Dermis blood vessel endothelial cell (primary cell): ENCODE data around the gene ACY1. TPM values are rescaled to one million over a fixed set of nuclear protein-coding genes. Genes with fewer than 3 reads are reported as not detected.
A peak's percentile ranks its signal among the peaks of the same experiment; 100 is the strongest.

Experiments
- DNase-seq: peaks from one replicate; pipeline ENCODE4 v3.0.0; 2010
- total RNA-seq: library from RNA; depleted of rRNA; stranded (reverse); fragments of >200 nt; gene quantifications from 2 replicates; pipeline ENCODE4 v1.2.3, GENCODE V29; 2014

Gene ACY1
- 20.6 and 22.6 TPM in 2 replicates for total RNA-seq

GRCh38 chr3:51982838-51983577 lies at the start of gene ACY1:
TSS of gene ACY1 (plus strand) at chr3:51983535. CDS start at chr3:51984065, 530 bp downstream.
- peak; percentile 87 for DNase-seq

- DNase-seq: no peak
Measured at GRCh38 chr3:51934139-51934850, 49.0 kb upstream of the ACY1 start.

DNA sequence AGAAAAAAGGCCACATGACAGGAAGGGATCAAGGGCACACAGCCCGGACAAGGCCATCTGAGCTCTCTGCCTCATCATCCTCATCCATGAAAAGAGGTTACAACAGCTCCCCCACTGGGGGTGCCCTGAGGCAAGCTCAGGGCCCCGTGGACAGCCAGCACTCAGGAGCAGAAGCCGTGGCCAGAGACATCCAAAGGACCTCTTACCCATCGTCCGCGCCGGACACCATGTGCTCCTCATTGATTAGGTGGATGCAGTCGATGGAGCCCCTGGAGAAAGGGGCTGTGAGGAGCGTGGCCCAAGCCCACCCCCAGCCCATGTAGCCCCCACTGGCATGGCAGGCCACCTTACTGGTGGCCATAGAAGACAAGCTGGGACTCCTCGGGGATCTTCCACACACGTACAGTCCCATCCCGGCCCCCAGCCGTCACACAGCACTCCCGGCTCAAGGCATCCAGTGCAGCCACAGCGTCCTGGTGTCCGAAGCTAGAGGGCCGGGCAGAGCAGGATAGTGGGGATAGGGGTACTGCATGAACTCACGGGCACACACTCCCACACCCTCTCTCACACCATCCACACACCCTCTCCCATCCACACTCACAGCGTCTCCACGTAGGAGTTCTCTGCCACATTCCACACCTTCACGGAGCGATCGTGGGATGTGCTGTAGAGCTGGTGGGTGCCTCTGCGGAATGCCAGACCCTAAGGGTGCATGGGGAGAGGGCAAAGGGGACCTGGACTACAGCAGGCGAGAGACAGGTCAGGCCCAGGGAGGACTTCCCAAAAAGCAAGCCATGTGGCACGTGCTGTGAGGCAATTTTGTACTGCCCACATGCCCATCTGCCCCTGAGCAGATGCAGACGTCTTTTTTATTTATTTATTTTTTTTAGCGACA lies 48.1 kb upstream of the ACY1 start:
- no peak for DNase-seq

GRCh38 chr3:51935886-51936755 lies 47.2 kb upstream of the ACY1 start:
- DNase-seq: no peak

- DNase-seq: no peak
Measured at GRCh38 chr3:51937014-51937413, 46.3 kb upstream of the ACY1 start.

GRCh38 chr3:51937611-51938450 lies 45.5 kb upstream of the ACY1 start:
- DNase-seq: no peak

GRCh38 chr3:51938780-51939425 lies 44.4 kb upstream of the ACY1 start:
- no peak for DNase-seq

GRCh38 chr3:51940648-51941462 lies 42.5 kb upstream of the ACY1 start:
- peak; percentile 15 for DNase-seq

GRCh38 chr3:51941463-51941797 lies 41.9 kb upstream of the ACY1 start:
- no peak for DNase-seq

- DNase-seq: peak; percentile 100
Measured at GRCh38 chr3:51941798-51942602, 41.3 kb upstream of the ACY1 start, which contains the start of the genes PARP3 and RRP9. TSS of gene PARP3 (plus strand) at chr3:51942363. CDS start at chr3:51943356, 993 bp downstream. TSS of gene RRP9 (minus strand) at chr3:51941904. CDS start at chr3:51941867, 37 bp downstream.

- DNase-seq: peak; percentile 53
Measured at GRCh38 chr3:51942603-51943450, 40.5 kb upstream of the ACY1 start.

DNA sequence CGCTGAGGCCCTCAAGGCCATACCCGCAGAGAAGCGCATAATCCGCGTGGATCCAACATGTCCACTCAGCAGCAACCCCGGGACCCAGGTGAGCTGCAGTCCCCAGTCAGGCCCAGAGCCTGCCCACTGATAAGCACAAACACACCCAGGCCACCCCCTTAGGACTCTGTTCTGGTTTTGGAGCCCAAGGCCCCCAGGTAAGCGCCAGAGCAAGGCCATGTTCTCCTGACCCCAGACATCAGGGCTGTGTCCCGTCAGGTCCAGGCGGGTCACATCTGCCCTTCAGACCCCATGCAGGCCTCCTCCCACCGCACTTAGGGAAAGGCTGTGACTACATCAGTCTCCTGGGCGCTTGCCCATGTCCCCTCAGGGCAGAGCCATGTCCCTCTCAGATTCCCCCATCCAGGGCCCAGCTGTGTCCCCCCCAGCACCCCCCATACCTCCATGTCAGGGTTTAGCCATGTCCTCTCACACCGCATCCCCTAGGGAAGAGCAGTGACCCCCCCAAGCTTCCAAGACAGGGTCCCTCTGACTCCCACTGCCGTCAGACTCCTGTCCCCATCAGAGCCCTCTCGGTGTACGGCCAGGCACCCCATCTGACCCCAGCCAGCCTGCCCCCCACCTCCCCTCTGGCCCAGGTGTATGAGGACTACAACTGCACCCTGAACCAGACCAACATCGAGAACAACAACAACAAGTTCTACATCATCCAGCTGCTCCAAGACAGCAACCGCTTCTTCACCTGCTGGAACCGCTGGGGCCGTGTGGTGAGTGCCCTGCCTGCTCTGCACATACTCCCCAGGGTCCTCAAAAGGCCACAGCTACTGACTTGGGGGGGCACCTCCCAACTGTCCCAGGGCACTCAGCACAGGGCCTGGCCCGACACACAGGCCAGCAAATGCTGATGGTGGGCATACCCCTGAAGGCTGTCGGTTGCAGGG lies 39.6 kb upstream of the ACY1 start:
- DNase-seq: no peak

- DNase-seq: no peak
Measured at GRCh38 chr3:51944451-51945021, 38.8 kb upstream of the ACY1 start.

GRCh38 chr3:51945031-51945840 lies 38.1 kb upstream of the ACY1 start:
- no peak for DNase-seq
